SKM-1 treated with dmso at 0.1 percent for 144 hours (cell line): Measurements from ENCODE around the gene ACADS.
A peak's percentile ranks its signal among the peaks of the same experiment; 100 is the strongest.

Source experiments
- DNase-seq: peaks from one replicate; lab custom pipeline; 2025; ENCODE audit not compliant: unreplicated experiment; lab: John Stamatoyannopoulos, UW

The ACADS gene, protein sequence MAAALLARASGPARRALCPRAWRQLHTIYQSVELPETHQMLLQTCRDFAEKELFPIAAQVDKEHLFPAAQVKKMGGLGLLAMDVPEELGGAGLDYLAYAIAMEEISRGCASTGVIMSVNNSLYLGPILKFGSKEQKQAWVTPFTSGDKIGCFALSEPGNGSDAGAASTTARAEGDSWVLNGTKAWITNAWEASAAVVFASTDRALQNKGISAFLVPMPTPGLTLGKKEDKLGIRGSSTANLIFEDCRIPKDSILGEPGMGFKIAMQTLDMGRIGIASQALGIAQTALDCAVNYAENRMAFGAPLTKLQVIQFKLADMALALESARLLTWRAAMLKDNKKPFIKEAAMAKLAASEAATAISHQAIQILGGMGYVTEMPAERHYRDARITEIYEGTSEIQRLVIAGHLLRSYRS

DNA sequence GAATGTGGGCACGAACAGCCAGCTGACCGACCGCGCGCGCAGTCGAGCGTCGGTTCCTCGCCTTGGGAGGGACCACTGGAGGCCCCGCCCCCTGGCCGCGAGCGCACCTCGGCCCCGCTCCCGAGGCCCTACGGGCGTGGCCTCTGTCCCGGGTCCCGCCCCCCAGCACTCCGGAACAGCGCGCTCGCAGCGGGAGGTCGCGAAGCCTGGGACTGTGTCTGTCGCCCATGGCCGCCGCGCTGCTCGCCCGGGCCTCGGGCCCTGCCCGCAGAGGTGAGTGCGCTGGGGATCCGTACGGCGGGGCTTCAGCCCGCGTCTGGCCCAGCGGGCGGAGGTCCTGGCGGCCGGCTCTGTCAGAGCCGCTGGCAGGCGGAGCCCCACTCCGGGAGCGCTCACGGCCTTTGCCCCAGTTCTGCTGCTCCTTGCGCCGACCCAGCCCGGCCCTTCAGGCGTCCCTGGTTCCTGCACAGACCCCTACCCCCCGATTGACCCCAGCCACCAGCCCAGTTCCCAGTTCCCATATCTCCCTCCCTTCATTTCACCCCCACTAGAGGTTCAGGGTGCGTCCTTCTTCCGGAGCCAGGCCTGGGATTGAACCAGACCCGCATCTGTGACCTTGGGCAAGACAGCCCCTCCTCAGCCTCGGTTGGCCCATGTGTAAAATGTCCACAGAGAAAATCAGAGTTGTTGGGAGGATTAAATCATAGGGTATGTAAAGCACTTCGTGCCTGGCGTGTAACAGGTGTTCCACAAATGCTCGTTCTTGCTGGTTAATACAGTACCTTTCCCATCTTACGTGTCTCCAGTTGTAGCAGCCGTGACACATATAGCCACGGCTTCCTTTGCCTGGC is at the start of gene ACADS:
ACADS (plus strand) TSS at position 168 of the 851 bp plus-strand sequence; CDS start at position 228, 60 bp downstream.
- peak; percentile 45 for DNase-seq

DNA sequence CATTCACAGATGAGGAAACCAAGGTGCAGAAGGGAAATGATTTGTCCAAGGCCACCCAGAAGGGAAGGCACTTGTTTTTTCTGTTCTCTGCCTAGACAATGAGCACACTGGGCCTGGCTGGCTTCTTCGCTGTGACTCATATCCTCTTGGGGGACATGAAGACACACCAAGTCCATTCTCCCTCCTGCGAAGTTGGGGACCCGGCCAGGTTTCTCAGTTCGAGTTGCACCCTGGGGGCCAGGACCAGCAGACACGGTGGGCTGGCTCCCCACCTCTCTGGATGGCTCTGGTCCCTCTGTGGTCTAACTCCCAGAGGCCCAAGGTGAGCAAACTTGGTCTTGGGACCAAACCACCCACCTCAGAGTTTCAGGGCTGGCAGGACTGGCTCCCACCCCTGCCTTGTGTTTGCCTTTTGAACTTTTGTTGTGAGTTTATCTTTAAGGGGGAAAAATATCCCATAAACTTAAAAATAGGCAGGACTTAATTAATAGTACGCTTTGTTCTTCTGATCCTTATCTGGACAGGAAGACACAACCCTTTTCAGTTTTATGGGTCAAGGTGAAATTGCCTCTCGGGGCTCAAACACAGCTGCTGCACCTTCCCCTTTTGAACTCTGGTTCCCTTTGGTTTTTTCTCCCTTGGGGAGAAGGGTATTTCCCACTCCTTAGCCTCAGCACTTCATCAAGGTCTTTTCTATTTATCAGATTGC is 47.7 kb upstream of the ACADS start:
- DNase-seq = peak; percentile 40

DNA sequence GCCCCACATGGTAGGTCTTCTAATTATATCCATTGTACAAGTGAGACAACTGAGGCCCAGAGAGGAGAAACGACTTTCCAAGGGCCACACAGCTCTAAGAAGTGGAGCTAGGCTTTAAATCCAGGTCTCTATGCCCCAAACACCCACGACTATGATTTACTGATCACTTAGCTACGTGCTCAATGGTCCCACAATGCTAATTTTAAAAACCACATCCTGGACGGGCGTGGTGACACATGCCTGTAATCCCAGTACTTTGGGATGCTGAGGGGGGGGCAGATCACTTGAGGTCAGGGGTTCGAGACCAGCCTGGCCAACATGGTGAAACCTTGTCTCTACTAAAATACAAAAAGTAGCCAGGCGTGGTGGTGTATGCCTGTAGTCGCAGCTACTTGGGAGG is 47.1 kb upstream of the ACADS start:
- DNase-seq = no peak

DNA sequence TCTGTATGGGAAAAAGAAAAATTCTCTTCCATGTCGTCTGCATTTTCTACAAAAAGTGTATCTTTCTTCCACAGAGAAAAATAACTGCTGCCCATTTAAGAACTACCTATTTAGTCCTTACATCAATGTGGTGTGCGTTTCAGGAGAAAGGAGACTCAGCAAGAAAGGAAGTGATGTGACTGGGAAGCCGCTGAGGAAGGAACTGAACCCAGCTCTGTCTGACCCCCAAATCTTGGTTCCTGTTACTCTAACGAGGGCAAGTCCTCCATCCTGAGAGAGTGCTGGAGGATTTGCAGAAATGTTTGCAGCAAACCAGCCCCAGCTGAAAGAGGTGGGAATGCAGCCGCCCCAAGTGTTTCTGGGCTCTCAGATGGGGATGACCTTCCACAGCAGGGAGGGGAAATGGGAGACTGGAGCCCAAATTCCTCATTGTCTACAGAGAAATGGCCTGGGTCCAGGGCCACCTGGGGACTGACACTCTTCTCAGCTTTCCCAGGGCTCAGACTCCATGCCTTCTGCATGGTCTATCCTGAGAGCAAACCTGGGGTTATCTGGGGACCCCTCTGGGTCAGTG is 45.4 kb upstream of the ACADS start:
- DNase-seq = no peak

DNA sequence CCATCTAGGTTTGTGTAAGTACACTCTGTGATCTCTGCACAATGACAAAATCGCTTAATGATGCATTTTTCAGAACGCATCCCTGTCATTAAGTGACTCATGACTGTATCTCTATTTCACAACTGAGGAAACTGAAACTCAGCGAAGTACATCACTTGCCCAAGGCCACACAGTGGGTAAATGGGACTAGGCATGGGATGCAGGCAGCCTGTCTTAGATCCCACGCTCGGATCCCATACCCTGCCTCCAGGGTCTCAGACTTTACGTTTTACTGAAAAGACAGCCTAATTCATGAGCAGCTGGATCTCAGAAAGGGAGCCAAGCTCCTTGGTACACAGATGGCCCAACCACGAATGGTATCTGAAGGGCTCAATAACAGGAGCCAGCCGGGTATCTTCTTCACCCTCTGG is 41.1 kb upstream of the ACADS start:
- DNase-seq = peak; percentile 2

DNA sequence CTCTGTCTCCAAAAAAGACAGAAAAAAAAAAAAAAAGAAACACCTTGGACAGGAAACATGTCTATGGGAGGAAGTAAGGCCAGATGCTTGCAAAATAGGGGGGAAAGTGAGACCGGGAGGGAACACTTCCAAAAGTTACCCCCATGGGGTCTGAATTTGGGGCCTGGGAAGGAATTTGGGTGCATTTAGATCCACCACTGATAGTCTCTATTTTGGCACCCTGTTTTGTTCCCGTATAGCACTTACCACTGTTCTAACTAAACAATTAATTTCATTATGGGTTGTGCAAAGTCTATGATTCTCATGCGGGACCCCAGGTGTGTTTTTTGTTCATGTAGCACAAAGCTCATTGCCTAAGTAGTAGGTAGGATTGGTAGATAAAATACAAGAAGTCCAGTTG is 40.1 kb upstream of the ACADS start:
- DNase-seq = no peak

DNA sequence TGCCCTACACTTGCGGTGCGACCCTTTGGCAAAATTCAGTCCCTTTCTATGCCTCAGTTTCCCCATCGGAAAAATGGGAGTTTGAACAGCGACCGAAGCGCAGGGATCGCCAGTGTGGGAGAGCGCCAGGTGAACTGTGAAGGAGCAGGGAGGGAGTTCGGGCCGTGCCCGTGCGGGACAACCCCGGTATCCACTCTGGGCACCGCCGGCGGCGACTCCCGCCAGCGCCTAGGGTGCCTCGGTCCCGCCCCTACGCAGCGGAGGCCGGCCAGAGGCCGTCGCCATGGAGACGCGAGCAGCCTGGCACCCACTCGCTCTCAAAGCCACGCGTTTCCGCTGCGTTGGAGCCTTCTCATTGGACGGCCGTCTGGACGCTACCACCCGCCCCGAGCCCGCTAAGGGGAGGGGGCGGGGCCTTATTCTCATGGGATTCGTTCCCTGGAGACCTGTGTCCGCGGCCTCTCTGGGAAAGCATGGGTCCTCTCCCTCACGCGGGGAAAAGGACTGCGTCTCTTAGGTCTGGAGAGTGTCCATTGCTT is 39.4 kb upstream of the ACADS start:
- peak; percentile 88 for DNase-seq

DNA sequence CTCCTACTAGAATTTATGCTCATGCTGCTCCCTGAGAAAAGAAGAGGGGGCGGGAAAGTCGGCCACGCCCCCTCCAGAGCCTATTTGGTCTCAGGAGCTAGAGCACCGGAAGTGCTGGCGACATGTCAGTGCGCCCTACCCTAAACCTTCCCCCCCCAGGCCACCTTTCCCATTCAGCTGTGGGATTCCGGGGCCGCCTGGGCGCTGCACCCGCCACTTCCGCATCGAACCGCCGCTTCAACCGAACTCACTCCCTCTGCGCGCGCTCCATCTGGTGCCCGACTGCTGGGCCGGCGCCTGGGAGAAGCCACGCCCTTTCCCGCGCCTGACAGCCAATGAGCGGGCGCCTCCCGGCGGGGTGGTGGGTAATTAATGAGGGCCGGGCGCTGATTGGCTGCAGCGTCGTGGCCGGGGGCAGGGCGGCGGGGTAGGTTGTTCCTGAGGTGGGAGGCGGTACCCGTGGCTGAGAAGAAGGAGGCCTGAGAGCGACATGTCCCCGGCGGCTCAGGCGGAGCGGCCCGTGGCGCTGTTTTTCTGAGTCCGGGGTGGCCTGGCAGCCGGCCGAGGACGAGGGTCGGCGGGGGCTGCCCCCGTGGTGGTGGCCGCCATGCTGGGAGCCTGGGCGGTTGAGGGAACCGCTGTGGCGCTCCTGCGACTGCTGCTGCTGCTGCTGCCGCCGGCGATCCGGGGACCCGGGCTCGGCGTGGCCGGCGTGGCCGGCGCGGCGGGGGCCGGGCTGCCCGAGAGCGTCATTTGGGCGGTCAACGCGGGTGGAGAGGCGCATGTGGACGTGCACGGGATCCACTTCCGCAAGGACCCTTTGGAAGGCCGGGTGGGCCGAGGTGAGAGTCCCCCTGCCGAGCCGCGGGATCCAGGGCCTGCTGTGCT is 38.7 kb upstream of the ACADS start, which contains the start of gene MLEC:
MLEC (plus strand) TSS at position 460 of the 888 bp plus-strand sequence; CDS start at position 608, 148 bp downstream.
- DNase-seq = peak; percentile 85

DNA sequence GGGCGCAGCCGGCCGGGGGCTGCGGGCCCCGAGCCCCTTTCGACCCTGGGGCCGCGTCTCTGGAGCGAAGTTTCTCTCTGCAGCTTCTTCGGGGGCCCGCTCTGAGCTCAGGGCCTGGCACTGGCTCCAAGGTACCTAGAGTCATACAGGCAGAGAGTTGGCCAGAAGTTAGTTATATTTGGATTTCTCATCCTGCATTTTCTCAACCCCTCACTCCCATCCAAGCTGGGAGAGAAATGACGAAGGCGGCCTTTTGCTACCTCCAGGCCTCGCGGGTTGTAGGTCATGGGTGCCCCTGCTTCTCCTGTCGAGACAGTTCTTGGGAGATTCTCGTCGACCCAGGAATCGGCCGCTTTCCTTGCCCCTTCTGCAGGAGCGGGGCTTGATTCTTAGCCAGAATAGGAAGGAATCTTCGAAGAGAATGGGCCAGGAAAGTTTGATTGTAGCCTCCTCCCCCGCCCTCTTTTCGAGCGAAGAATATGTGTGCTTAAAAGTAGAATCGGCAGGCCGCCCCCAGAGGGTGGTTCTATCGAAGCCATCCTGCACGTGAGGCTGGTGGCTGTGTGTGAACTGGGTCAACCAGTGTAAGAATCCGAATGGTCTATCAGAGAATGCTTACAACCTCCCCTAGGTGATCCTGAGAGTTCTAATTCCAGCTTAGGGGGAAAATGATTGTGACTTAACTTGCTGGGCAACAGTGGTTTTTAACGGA is 37.9 kb upstream of the ACADS start:
- no peak for DNase-seq

DNA sequence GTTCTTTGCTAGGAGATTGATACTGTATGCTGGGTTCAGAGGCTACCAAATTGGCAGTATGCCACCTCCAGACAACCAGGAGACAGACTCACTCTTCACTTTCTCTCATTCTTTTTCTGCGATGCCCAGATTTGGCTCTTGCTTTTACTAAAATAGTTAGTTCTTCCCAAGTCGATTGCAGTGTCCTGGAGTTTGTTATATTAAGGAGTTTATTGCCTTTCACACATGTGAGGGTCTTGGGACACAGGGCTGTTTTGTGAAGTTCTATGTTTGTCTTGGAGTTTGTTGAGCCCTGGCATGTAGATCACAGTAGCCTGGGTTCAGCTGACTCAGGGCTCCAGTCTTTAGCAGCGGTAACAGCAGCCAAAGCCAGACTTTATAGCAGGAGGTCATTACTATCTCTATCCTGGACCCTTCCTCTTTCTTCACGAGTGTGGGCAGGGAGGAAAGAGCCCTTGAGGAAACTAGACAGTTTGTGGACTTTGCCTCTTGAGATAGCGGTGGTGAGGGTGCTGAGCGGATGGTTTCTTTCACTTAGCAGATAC is 37.0 kb upstream of the ACADS start:
- DNase-seq = peak; percentile 15

DNA sequence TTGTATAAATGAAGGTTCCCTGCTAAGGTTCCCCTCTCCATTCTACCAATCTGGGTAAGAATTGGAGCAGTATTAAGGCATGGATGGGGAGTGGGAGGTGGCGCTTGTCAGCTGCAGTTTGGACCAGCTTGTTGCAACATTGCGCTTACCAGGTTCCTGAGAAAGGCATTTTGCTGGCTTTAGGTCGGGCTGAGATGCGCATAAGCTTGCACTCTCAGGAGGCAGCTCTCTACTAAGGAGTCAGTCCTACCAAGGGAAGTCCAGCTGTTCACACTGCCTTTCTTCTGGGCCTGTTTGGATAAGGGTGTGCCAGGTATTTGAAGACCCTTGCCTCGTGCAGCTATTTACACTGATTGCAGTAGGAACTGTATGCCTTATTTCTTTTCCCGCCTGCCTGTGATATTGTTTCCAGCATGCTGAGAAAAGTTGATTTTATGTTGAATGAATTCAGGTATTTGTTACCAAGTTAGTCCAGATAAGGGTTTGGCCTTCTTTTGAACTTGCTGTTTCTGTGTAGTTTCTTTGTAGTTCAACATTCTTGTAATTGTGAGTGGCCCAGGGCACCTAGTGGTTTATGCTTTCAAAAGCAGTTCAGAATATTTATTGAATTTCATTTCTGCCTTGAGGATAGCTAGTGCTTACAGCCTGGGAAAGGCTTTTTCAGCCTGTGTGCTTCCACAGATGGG is 36.1 kb upstream of the ACADS start:
- DNase-seq = no peak

DNA sequence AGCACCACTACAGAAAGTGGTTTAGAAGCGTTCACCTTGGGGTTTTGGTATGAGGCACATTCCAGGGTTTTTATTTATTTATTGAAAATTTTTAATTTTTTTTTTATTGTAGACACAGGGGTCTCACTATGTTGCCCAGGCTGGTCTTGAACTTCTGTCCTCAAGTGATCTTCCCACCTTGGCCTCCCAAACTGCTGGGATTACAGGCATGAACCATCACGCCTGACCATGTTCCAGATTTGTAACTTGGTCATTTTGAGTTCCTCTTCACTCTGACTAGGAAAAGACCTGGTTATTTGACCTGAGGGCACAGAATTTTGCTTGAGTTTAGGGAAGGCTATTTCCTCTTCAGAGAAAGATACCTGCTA is 35.6 kb upstream of the ACADS start:
- DNase-seq = no peak

DNA sequence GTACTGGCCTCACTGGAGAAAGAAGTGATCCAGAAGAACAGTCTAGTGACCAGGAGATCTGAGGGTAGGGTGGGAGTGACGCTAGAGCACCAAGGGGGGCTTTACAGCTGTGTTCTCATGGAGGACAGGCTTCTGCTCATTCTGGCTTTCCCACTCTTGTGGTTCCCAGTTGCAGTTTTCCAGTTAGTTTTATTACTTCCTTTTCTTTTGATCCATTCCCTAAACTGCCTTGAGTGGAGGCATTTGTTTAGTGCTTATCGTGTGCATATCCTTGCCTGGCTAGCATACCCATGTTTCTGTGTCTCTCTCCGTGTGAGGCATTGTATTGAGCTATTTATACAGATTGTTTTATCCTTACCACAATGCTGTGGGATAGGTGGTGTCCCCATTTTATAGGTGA is 34.6 kb upstream of the ACADS start:
- no peak for DNase-seq

DNA sequence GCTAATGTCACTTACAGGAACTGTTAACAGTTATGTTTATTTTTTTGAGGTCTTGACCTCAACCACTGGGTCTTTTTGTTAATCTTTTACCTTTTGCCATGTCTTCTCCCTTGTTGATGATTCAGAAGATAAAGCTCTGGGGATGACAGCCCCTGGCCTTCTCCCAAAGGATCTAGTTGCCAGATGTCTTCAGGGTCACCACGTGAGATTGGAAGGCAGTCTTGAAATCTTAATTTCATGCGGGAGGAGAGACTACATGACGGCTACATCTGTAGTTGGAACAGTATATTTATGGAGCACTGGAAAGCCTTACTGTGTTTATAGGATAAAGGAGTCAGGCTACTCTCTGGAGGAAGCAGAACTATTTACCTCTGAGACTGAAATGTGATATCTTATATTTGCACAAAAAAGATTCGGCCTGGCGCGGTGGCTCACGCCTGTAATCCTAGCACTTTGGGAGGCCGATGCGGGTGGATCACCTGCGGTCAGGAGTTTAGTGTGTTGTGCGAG is 33.0 kb upstream of the ACADS start:
- no peak for DNase-seq

DNA sequence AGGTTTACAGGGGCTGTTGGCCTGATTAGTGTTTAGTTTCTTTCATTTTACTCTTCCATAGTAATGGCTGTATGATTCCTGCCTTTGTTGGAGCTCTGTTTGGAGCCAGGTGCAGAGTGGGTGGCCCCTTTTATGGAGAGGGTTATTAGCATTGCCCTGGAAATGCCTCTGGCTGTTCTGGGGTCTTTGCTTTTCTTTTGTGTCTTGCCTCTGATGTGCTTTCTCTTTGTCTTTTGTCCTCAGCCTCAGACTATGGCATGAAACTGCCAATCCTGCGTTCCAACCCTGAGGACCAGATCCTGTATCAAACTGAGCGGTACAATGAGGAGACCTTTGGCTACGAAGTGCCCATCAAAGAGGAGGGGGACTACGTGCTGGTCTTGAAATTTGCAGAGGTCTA is 31.8 kb upstream of the ACADS start:
- no peak for DNase-seq

DNA sequence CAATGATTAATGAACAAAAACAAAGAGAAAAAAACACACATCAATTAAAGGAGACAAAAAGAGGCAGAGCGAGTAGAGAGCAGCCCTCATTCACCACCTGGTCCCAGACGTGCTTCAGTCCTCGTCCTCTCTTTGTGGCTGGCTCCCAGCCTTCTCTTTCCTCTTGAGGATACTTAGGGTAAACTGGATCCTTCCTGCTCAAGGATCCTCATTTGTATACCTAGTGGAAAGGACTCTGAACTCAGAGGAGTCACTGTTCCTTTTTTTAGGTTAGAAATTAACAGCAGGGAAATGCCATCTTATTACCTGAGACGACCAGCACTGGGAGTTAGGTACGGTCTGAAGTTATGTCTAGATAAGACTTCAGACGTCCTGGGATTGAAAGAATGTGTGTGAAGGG is 29.0 kb upstream of the ACADS start:
- no peak for DNase-seq

DNA sequence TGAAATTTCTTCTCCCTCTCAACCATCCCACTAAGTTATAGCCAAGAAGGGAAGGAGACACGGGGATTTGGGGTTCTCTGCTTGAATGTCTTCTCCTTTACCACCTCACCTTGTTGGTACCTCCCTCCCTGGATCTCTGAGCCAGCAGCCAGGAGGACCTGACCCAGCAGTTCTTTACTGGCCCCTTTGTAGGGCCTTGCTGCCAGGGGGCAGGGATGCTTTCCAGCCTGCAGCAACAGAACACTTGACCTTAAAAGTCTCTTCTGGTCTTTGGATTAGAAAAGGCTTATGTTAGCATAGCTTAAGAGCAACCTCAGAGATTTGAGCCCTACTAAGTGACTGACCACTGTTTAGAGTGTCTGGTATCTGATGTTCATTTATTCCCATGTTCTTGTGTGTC is 28.3 kb upstream of the ACADS start:
- no peak for DNase-seq

DNA sequence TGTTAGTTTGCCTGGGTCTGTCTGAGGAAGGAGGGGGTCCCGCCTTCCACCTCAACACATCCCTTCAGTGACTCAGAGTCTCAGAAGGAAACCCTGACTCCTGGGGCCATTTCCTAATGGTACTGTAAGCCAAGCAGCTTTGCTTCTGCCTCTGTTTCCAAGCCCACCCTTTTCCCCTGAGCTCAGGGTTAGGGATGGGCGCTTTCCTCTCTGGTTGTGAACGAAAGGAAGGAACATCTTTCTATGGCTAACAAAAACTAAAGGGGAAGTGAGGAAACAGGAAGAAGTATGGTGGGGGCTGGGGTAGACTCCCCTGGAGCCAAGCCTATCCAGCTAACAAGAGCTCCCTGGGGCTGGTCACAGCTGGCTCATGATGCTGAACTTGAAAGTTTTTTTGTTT is 27.0 kb upstream of the ACADS start:
- peak; percentile 28 for DNase-seq
